Medulla oblongata (tissue), 1 donor: ENCODE data around the gene RAP1A.
"Not testable (repeated sequence)": the region's sequence is repeated elsewhere in the genome, so short reads cannot be mapped to it uniquely, and the experiment has no call there.

Source experiments
- DNase-seq: peaks from one replicate; pipeline ENCODE4 v3.0.0-alpha.2; 2015; ENCODE audit errors: extremely low spot score

The RAP1A gene

DNA sequence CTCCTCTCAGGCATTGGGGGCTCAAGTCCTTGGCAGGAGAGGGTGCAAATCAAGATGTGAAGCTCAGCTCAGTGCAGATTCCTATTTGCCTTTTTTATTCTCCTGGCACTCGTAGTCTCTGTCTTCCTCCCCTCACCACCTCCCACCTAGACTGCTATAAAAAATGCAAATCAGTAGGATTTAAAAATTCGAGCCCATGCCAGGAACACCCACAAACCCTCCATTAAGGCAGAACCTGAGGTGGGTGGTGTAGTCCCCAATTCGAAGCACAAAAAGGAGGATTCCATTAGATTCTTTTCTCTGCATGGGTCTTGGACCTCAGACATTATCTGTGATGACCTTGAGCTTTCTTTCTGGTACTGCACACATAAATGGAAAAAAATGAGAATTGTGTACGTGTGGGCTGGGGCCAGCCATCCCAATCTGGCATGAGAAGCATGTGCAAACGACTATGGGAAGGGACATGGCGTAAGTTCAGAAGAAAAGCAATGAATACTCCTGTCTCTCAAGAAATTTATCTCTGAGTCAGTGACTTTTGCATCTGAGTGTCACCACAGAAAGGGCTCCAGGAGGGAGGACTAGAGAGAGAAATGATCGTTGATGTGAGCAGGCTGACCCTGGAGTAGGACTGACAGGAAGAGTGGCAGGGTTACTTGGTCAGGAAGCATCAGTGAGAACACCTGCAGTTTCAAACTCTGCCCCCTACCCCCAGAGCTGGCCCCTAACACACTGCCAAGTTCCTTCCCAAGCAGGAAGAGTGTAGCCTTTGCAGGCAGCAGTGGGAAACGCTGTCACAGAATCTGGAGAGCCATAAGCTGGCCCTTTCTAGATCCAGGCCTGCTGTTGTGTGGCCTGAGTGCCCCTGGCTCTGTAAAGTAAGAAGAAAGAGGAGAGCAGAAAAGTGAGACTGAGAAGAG, 117.9 kb downstream of the RAP1A start:
- DNase-seq: no peak

DNA sequence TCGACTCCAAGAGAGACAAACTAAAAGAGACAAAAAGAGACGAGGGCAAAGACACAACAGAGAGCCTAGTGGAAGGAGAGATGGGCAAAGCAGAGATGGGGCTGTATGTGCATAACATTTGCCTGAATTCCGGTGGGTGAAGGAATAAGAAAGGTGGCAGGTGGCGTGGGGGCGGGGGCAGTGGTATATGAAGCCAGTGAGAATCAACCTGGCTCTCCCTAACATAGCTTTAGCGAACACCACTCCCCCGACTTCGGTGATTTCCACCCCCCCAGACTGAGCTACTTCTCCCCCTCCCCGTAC, 118.5 kb downstream of the RAP1A start:
- DNase-seq: no peak

- peak; percentile 64 for DNase-seq
Measured at GRCh38 chr1:111738436-111739193, 119.0 kb downstream of the RAP1A start.

GRCh38 chr1:111739194-111739924, 119.8 kb downstream of the RAP1A start, which contains the start of gene INKA2:
INKA2 (minus strand) TSS chr1:111739395; CDS start chr1:111739242, 153 bp downstream.
- DNase-seq: peak; percentile 92

DNA sequence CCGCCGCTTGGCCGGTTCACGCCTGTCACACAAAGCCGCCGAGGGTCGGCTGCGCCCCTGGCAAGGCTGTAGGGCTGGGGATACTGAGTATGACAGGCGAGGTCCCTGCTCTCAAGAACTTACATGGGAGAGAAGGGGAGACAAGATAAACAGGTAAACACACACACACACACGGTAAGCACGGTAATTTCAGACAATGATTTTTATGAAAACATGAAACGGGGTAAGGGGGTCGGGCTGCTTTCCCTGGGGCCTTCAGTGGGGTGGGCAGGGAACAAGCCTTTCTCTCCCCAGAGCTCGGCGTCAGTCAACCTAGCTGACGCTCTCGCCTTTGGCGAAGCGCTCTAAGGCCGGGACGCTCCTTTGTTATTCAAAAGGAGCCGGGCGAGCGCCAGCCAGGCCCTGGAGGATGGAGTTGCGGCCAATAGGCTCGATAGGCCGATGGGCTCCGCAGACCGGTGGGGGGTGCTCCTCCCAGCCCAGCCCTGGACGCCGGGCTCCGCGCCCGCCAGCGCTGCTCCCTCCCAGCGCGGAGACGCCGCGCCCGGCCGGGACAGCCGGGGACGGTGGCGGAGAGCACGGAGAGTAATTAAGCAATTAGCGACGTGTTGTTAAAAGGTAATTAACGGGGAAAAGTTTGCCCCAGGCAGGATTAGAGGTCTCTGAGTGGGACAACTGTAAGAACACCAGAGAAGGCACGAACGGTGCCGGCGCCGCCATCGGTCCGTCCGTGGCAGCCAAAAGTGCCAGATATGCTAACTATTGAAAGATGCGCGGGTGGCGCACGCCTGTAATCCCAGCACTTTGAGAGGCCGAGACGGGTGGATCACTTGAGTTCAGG, 120.6 kb downstream of the RAP1A start:
- DNase-seq: peak; percentile 81

- DNase-seq: not testable (repeated sequence)
Measured at GRCh38 chr1:111742292-111742691, 122.7 kb downstream of the RAP1A start.

- DNase-seq: no peak
Measured at GRCh38 chr1:111742938-111743549, 123.5 kb downstream of the RAP1A start.

DNA sequence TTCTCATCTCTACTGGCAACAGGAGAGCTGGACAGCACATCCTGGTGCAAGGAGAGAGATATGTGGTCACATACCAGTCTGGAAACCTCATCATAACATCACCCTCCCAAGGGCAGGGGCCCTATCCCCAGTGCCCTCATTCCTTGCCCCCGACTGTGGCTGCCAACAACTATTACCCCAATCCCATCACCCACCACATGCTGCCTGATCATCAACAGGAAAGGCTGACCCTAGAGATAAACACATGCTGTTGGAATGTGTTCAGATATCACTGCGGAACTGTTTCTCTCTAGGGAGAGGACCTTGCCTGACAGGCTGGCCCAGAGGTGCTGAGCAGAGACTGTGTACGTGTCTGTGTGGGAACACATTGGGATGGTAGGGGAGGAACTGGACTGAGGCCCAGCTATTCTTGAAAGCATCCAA, 124.1 kb downstream of the RAP1A start:
- DNase-seq: no peak

DNA sequence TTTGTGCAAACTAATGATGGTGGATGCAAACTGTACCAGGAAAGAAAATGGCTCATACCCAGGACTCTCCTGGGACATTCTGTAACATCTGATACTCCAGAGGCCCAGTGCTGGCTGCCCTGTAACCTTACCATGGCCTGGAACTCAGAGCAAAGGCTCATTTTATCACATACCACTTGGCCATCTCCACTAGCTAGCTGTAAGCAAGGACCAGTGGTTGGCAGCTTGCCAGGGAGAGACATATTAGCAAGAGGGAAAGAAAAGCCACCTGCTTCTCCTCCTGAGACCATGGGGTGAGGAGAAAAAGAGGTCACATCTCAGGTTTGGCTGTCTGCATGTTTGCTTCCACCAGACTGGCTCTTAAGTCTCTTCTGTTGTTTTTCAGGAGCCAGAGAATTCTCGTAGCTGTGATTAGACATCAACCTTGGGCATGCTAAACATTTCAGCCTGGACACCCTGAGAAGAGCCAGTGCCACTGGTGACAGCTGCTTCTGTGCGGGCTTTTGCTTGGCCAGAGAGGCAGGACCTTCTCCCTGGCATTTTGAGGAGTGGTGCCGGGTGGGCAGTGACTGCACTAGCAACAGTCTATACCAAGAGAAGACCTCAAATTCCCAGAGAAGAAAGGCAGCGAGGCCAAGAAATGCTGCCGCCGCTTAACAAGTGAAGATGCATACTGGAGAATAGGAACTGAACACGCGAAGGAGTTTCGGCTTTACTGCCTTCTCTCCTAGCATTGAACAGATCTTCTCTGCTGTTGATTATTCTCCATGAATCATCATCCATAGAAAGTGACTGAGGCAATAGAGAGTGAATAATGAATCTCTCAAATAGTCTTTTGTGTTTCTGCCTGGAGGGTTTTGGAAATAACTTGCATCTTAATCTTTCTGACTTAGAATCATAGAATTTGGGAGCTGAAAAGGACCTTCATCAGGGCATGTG, 126.4 kb downstream of the RAP1A start:
- no peak for DNase-seq

DNA sequence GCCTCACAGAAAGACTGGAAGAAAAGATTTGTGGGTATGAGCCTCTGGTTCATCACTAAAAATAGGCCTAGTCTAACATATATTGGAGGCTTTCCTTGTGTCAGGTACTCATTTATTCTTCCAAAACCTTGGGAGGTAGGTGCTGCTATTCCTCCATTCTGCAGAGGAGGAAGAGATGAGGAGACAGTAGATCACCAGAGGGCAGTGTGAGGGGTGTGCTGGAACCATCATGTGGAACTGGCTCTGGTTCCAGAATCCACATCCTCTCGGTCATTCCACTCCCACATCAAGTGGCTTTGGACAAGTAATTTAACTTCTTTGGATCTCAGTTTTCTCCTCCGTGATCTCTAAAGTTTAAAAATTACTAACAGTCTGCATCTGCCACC, 127.0 kb downstream of the RAP1A start:
- no peak for DNase-seq

DNA sequence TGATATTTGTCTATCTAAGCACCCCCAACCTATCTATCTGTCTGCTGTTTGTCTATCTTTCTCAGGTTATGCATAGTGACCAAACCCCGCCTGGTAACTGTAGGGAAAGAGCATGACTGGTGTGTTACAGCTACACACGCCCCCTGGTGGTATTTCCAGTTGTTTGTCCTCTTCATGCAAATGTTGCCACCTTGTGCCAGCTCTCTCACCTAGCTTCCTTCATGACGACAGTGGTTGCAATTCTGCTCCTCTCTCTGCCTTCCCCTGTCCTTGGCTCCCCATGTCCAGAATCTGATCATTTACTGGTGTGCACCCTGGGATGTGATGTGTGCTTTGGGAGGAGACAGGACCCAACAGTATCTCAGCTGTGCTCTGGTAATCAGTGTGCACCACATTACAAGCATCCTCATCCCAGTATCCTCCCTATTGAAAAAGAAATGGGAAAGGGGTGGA, 127.7 kb downstream of the RAP1A start:
- DNase-seq: no peak

GRCh38 chr1:111747947-111748346, 128.4 kb downstream of the RAP1A start:
- no peak for DNase-seq

DNA sequence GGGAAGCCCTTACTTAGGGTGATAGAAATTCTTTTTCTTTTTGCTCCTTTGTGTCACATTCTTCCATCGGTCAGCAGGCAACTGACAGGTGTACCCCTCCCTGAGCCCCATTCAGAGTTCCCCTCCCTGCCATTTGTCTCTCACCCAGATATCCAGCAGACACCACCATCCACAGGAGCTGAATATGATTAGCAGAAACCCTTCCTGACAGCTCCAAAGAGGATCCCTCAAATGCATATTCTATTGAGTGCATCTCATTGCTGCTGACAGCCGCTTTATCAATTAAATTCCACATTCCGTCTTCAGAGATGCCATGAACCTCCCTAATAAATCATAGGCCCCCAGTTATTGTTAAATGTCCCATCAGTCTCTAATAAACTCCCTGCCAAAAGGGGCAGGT, 130.0 kb downstream of the RAP1A start:
- no peak for DNase-seq

- no peak for DNase-seq
Measured at GRCh38 chr1:111750856-111751255, 131.3 kb downstream of the RAP1A start.

DNA sequence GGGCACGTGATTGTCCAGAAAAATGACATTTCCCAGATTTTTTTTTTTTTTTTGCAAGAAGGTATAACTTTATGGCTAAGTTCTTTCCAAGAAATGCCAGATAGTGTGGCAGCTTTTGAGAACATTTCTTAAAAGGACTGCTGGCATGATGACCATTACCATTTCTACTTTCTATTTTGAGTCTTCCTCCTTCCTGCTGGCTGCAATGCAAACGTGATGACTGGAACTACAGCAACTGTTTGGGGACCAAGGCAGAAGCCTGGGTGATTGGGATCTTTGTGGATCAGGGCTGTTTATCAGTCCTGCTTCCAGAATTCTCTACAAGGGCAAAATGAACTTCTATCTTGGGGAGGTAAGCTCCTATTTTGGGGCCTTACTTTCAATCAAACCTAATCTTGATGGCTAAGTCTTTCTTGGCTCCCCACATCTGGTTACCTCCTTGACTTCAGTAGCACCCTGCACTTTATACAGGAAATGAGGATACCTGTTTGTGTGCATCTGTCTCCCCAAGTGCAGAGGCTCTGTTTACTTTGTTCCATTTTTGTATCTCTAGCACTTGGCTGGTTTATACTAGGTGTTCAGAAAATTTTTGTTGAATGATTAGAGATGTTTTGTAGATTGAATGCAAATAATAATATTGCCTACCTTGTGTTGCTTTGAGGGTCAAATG, 132.5 kb downstream of the RAP1A start:
- DNase-seq: peak; percentile 40

DNA sequence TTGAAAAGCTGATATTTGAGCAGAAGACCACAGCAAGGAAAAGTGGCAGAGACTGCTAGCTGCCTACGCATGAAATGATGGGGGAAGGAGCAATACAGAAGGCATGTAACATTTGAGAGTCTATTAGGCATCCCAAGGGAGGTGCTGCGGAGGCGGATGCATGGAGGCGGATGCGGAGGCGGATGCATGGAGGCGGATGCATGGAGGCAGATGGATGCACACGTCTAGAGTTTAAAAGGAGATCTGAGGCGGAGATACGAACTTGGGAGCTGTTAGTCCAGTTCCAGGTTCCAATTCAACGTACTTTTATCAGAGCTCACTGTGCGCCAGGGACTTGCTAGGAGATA, 135.4 kb downstream of the RAP1A start:
- no peak for DNase-seq

GRCh38 chr1:111755331-111756123, 135.9 kb downstream of the RAP1A start, which contains the start of gene DDX20:
DDX20 (plus strand) TSS chr1:111755901; CDS start chr1:111755925, 24 bp downstream.
- DNase-seq: peak; percentile 96

DNA sequence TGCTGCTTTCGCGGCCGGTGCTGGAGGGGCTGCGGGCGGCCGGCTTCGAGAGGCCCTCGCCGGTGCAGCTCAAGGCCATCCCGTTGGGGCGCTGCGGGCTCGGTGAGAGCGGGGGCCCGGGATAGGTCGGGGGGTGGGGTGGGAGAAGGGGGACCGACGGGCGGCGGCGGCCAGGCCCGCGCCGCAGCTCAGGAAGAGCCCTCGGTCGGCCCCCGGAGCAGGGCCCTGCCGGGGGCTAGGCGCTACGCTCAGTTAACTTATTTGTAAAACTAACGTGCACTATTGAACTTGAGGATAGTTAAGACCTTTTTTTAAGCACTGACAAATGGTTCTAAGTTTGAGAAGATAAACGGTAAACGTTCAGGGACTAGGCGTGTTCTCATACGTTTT, 136.5 kb downstream of the RAP1A start:
- no peak for DNase-seq
